NCI-H82 (cell line): ENCODE measurements around the gene SLC9A9.

ENCODE experiments used
- DNase-seq: peaks from one replicate; lab custom pipeline; 2025; lab: John Stamatoyannopoulos, UW

SLC9A9 gene

GRCh38 chr3:143648218-143648617 is 200.1 kb downstream of the SLC9A9 start:
- DNase-seq, result no peak

GRCh38 chr3:143644370-143645089 is 203.7 kb downstream of the SLC9A9 start:
- DNase-seq, result peak; percentile 80

DNA sequence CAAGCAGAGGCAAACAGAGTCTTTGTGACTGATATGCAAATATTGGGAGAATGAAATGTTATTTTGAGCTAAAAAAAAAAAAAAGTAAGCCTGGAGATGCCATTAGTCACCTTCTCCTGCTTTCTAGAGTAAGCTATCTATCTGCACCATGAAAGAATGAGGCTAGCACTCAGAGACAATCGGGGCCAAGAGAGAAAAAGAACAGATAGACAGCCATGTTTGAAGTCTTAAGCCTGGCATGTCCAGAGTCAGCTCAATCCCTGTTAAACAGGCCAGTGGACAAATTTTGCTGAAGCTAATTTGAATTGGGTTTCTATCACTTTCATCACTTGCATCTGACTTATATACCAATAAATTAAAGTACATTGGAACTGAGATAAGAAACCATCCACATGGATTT is 204.4 kb downstream of the SLC9A9 start:
- DNase-seq, result no peak

DNA sequence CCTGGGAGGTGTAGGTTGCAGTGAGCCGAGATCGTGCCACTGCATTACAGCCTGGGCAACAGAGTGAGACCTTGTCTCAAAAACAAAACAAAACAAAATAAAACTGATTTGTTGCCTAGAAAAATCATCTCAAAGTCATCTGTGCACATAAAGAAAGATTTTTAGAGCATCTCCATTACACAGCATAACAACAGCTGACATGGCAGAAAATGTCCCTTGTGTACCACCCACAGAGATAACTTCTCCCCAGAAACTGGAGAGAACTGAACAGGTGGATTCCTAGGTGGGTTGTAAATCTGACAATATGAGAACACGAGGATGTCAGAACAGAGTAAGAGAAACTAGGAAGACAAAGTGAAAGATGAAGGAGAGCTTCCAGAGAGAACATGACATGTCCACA is 207.5 kb downstream of the SLC9A9 start:
- no peak for DNase-seq

DNA sequence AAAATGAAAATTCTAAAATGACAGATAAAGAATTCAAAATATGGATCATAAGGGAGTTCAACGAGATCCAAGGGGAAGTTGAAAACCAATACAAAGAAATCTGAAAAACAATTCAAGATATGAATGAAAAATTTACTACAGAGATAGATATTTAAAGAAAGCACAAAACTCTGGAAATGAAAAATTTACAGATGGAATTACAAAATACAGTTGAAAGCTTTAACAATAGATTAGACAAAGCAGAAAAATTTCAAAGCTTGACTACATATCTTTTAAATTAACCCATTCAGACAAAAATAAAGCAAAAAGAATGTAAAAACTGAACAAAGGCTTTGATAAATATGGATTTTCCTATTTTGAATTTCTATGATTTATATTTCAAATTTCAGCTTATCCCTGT is 211.1 kb downstream of the SLC9A9 start:
- DNase-seq, result no peak

- no peak for DNase-seq
These were observed 213.3 kb downstream of the SLC9A9 start for GRCh38 chr3:143634991-143635390.

GRCh38 chr3:143634427-143634826 is 213.8 kb downstream of the SLC9A9 start:
- DNase-seq, result no peak

DNA sequence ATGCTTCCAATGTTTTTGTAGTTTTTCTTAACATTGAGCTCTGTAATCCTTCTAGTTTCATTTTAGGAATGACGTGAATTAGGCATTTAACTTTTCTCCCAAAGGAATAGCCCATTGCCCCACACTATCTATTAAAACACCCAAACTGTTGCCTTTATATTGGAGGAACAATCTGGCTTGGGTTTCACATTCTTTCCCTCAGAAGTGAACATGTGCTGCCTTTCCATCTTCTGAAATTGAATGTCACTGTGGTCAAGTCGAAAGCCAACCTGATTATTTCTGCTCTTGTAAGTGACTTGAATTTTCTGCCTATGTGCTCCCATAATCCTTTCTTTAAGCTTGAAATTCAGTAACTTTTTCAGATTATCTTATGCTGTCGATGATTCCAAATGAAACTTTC is 214.5 kb downstream of the SLC9A9 start:
- DNase-seq, result no peak

- DNase-seq, result no peak
These were observed 218.5 kb downstream of the SLC9A9 start for GRCh38 chr3:143629726-143630125.

- DNase-seq, result no peak
These were observed 219.3 kb downstream of the SLC9A9 start for GRCh38 chr3:143628971-143629370.

GRCh38 chr3:143627336-143627735 is 220.9 kb downstream of the SLC9A9 start:
- DNase-seq, result no peak

DNA sequence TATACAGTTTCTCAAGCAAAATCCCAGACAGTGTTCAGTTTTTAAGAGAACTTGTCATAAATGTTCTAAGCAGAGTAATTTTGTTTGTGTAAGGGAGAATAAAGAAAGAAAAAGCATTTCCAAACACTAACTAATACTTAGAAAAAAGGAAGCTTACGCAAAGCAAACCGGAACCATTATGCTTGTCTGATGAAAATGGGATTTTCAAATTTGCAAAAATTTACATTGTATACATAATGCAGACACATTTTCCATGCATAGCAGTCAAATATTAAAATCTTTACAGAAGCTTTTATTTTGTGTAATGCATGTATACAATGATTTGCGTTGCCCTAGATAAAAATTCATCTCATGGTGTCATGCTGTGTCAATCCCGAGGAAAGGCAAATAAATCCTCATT is 229.0 kb downstream of the SLC9A9 start:
- no peak for DNase-seq

GRCh38 chr3:143617050-143617449 is 231.2 kb downstream of the SLC9A9 start:
- no peak for DNase-seq

DNA sequence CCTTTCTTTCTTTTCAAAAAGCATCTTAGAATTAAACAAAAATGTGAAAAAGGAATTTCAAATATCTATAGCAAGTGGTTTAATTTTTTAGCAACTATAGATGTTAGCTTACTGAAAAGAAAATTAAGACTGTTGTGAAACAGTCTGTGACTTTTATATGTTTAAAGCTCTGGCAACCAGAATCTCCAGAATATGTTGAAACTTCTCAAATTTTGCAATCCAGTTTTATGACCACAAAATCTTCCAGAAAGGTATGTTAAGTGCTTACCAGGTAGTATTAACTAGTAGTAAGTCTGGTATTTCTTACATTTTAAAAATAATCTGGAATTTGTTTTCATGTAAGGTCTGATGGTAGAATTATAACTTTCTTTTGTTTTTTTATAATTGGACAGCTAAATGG is 235.0 kb downstream of the SLC9A9 start:
- DNase-seq, result no peak

DNA sequence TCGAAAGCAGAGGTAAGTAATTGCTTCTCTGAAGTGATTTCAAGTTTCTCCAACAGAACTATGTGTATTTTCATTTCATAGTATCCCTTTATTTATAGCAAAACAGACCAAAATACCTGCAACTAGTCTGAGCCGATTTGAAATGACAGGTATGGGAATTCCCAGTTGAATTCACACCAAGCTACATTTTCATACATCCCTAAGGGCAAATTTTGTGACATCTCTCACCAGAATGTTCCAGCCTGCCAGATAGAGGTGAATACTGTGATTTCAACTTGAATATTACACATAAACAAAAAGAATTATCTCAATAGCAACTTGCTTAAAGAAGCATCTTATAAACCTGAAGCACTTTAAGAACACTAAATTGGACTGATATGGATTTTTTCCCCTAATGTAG is 235.7 kb downstream of the SLC9A9 start:
- no peak for DNase-seq

DNA sequence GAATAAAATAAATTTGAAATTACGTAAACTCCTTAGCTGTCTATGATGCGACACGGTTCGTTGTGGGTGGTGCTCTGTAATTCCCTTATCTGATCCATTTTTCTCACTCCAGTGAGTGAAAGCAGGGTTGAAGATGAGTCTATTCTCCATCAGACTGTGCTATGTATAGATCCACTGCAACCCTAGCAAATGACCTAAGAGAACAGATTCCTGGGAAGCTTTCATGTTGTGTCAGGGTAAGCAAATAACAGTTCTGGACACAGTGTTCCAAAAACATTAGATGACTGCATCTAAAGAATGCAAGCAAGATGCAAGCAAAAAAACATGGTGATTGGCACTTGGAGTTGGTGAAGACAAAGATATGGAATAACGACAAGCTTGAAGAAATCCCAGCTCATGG is 239.3 kb downstream of the SLC9A9 start:
- DNase-seq, result no peak

GRCh38 chr3:143605233-143605950 is 242.9 kb downstream of the SLC9A9 start:
- no peak for DNase-seq

DNA sequence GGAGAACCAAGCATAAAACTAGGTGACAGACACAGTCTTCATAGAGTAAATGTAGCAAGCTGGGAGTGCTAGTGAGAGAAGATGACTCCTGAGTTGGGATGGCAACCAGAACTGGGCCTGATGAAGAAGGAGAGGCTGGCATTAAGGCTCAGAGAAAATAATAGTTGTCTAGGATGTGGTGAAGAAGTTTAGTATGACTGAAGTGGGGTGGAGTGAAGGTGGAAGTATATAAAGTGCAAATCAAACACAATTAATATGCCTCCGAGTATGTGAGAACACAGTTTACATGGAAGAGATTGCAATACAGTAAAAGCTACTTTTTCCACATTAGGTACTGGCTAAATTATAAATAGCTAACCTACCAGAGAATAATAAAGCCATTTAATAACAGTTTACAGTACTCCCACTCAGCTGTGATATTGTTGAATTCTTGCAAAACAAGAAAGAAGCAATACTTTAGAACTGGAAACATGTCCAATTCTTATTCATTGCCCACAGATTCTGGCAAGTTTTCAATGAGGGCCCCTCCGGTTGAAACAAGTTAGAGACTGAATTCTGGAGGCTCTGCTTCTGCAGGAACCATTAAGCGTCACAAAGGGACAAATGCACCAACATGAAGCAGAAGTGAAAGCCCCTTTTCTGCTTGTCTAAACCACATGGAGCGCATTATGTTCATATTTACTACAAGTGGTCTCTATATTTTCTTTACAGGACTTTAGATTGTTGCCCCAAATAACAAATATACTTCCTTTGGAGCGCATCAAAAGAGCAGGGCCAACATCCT is 243.7 kb downstream of the SLC9A9 start:
- no peak for DNase-seq

- no peak for DNase-seq
These were observed 244.5 kb downstream of the SLC9A9 start for GRCh38 chr3:143603774-143604173.

DNA sequence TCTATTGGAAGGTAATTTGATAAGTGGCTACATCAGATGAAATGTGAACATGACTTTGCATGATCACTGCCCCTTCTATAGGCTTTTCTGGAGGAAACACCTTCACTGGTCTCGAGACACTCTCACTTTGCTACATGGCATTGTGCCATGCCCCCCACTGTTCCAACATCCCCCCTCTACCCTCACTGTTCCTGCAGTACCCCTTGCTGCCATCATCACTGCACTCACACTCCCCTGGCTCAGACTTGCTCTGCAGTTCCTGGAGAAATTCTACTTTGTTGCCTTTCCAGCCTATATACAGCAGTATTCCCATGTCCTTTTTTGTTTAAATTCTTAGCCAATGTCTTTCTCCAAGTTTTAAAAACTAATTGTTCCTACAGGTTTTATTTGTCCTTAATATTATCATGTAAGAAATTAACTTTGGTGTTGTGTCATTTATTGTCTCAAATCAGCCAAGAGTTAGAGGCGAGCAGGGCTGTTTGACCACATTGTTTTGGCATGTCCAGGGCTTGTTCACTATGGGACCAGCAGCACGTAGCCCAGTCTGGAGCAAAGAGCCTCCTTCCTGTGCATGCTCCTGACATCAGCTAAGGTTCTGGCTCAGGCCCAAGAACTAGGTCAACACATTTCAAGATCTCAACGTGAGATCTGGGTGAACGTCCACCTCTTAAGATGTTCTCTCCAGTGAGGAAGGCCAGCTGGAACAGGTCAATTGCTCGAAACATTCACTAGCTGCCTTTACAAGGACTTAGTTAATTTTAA is 246.4 kb downstream of the SLC9A9 start:
- DNase-seq, result no peak

DNA sequence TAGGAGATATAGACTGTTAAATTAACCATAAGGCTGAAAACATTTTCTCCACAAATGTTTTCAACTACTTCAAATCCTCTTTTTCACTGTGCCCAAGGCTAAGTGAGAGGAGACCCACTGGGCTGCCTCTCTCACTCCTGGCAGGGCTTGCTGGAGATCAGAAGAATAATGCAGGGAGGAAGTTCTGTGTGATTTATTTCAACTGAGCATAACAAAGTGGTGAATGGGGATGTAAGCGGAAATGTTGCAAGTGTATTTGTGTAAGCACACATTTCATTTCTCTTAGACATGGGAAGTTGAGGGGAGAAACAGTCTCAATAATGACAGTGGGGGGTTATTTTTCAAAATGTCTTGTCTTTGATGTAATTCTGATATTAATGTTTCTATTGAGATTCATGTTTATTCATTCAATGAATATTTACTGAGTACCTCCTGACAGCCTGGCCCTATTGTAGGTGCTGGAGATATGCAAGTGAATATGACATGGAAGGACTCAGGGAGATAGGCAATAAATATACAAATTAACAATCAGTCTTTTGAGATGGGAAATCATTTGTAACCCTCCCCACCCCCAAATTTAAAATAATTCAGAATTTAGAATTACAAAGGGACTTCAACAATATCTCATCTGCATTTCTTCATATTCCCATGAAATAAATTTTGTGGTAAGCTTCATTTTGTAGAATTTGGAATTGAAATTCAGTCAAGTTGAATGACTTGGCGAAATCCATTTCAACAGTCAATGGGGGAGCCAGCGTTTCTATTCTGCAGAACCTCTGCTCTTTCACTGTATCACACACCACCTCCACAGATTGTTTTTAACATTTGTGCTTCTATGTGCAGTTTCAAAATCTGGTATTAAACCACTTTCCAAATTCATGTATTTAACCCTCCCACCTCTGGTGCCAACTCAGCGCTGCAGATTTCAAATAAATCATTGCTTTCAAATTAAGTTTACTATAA is 247.2 kb downstream of the SLC9A9 start:
- no peak for DNase-seq
